A549 (cell line): ENCODE data around the gene PCDH15. TPM values are rescaled to one million over a fixed set of nuclear protein-coding genes. Genes with fewer than 3 reads are reported as not detected.

ENCODE experiments used
- ATAC-seq, 2 experiments: fragments of 200-7000 bp in 1 of 2; fragments of >200 bp in 1 of 2; cut with Nextera tagmentation in 1 of 2; cut with Tn5 transposase in 1 of 2; 3 replicates each; pipeline versions ENCODE4 v1.8.0 to v1.9.1; 2018 to 2020; ENCODE audit warnings: mild to moderate bottlenecking in 1 of 2, moderate library complexity in 1 of 2
- CTCF ChIA-PET: fragments of 300-600 bp; sonication (Branson Sonifier 250); formaldehyde crosslinking; extraction: SDS; loops from one replicate; lab custom pipeline; 2021; ENCODE audit warnings: antibody characterized with exemption, inconsistent platforms; lab: Yijun Ruan, JAX
- POLR2A ChIA-PET: fragments of 350-600 bp; formaldehyde crosslinking; extraction: SDS; loops from one replicate; lab custom pipeline; 2021; ENCODE audit warnings: antibody characterized with exemption, inconsistent platforms; lab: Yijun Ruan, JAX
- DNase-seq, 2 experiments: peaks; one replicate each; pipeline versions ENCODE4 v3.0.0 to v3.0.0-alpha.2; 2011 to 2016; ENCODE audit warnings: low read depth in 1 of 2, low spot score in 1 of 2
- FAIRE-seq: peaks from 2 replicates; lab custom pipeline; 2011; peaks lifted over from hg19 to GRCh38; lab: Jason Lieb, UNC
- H3K27ac ChIP-seq, 2 experiments: fragments of >200 bp; sonication (Bioruptor Twin); formaldehyde crosslinking; 3 replicates each; pipeline ENCODE4 v1.5.1; 2016 to 2017
- H3K4me1 ChIP-seq: fragments of >200 bp; sonication (Bioruptor Twin); formaldehyde crosslinking; 3 replicates; pipeline ENCODE4 v1.6.1; 2016
- H3K4me2 ChIP-seq: fragments of >200 bp; sonication (Bioruptor Twin); formaldehyde crosslinking; 3 replicates; pipeline ENCODE4 v1.6.1; 2016
- H3K4me3 ChIP-seq: fragments of >200 bp; sonication (Bioruptor Twin); formaldehyde crosslinking; 3 replicates; pipeline ENCODE4 v1.5.1; 2016
- H3K9me3 ChIP-seq: fragments of >200 bp; sonication (Bioruptor Twin); formaldehyde crosslinking; 3 replicates; pipeline ENCODE4 v1.6.1; 2016
- BHLHE40 ChIP-seq: IDR thresholded peaks from 2 replicates; pipeline ENCODE4 v1.6.1; 2012; ENCODE audit warnings: low read depth, low read length, inconsistent platforms
- CBX2 ChIP-seq: fragments of 200-600 bp; sonication (generic); IDR thresholded peaks from 2 replicates; pipeline ENCODE4 v1.6.1; 2016; ENCODE audit warnings: low read depth, mild to moderate bottlenecking, borderline replicate concordance
- CBX8 ChIP-seq: fragments of 200-600 bp; sonication (generic); IDR thresholded peaks from 2 replicates; pipeline ENCODE4 v1.6.1; 2016
- CEBPB ChIP-seq, 2 experiments: fragments of >200 bp in 1 of 2; sonication (Bioruptor Twin) in 1 of 2; formaldehyde crosslinking in 1 of 2; IDR thresholded peaks; 2 replicates each; pipeline ENCODE4 v1.6.1; 2012 to 2016
- CHD4 ChIP-seq: fragments of 200-600 bp; sonication (generic); IDR thresholded peaks from 2 replicates; pipeline ENCODE4 v1.6.1; 2016; ENCODE audit warnings: antibody characterized with exemption, mild to moderate bottlenecking, borderline replicate concordance
- E2F6 ChIP-seq: IDR thresholded peaks from 2 replicates; pipeline ENCODE4 v1.6.1; 2012; ENCODE audit warnings: low read depth, borderline replicate concordance
- EP300 ChIP-seq, 2 experiments: fragments of >200 bp; sonication (Bioruptor Twin); formaldehyde crosslinking; IDR thresholded peaks; 2 replicates in 1 of 2; 3 replicates in 1 of 2; pipeline ENCODE4 v1.6.1; 2016 to 2017
- FOSL2 ChIP-seq, 2 experiments: fragments of 450-650 bp in 1 of 2; fragments of >200 bp in 1 of 2; sonication (Bioruptor Twin) in 1 of 2; formaldehyde crosslinking; IDR thresholded peaks; 2 replicates each; pipeline versions ENCODE4 v1.5.0 to v1.6.1; 2016 to 2020; ENCODE audit warnings: mild to moderate bottlenecking in 1 of 2, moderate library complexity in 1 of 2
- FOXS1 ChIP-seq: fragments of 250-450 bp; sonication (Bioruptor Pico); IDR thresholded peaks from 2 replicates; pipeline ENCODE4 v1.5.0; 2020; ENCODE audit warnings: mild to moderate bottlenecking, moderate library complexity
- HDAC2 ChIP-seq: fragments of 200-600 bp; sonication (generic); IDR thresholded peaks from 2 replicates; pipeline ENCODE4 v1.6.1; 2016
- HMGXB4 ChIP-seq: fragments of 250-450 bp; sonication (Bioruptor Pico); IDR thresholded peaks from 2 replicates; pipeline ENCODE4 v1.5.0; 2021; ENCODE audit warnings: mild to moderate bottlenecking, moderate library complexity, borderline replicate concordance
- HOXA7 ChIP-seq: fragments of 250-450 bp; sonication (Bioruptor Pico); IDR thresholded peaks from 2 replicates; pipeline ENCODE4 v1.5.0; 2020; ENCODE audit warnings: mild to moderate bottlenecking, moderate library complexity
- HOXB5 ChIP-seq: fragments of 250-450 bp; sonication (Bioruptor Pico); IDR thresholded peaks from 2 replicates; pipeline ENCODE4 v1.5.0; 2020; ENCODE audit warnings: mild to moderate bottlenecking, moderate library complexity
- JUNB ChIP-seq: fragments of >200 bp; sonication (Bioruptor Twin); formaldehyde crosslinking; IDR thresholded peaks from 2 replicates; pipeline ENCODE4 v1.6.1; 2016
- KDM1A ChIP-seq: fragments of 200-600 bp; sonication (generic); IDR thresholded peaks from 2 replicates; pipeline ENCODE4 v1.6.1; 2016; ENCODE audit warnings: low read depth, mild to moderate bottlenecking
- KDM5A ChIP-seq: fragments of 200-600 bp; sonication (generic); IDR thresholded peaks from 2 replicates; pipeline ENCODE4 v1.6.1; 2016; ENCODE audit warnings: antibody characterized with exemption, mild to moderate bottlenecking
- MYC ChIP-seq: IDR thresholded peaks from 2 replicates; pipeline ENCODE4 v1.6.1; 2012; ENCODE audit warnings: mild to moderate bottlenecking, inconsistent platforms, low read length, improper control_type of control experiment, borderline replicate concordance
- NPAS2 ChIP-seq: fragments of 250-450 bp; sonication (Bioruptor Pico); IDR thresholded peaks from 2 replicates; pipeline ENCODE4 v1.8.0; 2022; ENCODE audit warnings: mild to moderate bottlenecking, moderate library complexity, borderline replicate concordance
- NR3C1 ChIP-seq: fragments of >200 bp; sonication (Bioruptor Twin); formaldehyde crosslinking; IDR thresholded peaks from 3 replicates; pipeline ENCODE4 v1.6.1; 2017
- POLR2AphosphoS2 ChIP-seq: conservative IDR thresholded peaks from 2 replicates; pipeline ENCODE4 v1.6.1; 2012; ENCODE audit warnings: low read length, improper control_type of control experiment, inconsistent platforms
- RFX5 ChIP-seq: fragments of 450-650 bp; IDR thresholded peaks from 2 replicates; pipeline ENCODE4 v1.7.1; 2014; ENCODE audit warnings: antibody characterized with exemption, mild to moderate bottlenecking, moderate library complexity
- RNF2 ChIP-seq: fragments of 200-600 bp; sonication (generic); IDR thresholded peaks from 2 replicates; pipeline ENCODE4 v1.6.1; 2016; ENCODE audit warnings: low read depth, mild to moderate bottlenecking, antibody characterized with exemption, moderate library complexity, borderline replicate concordance
- SMC3 ChIP-seq: fragments of >200 bp; sonication (Bioruptor Twin); formaldehyde crosslinking; IDR thresholded peaks from 3 replicates; pipeline ENCODE4 v1.6.1; 2018; ENCODE audit warnings: inconsistent platforms
- TFCP2L1 ChIP-seq: fragments of 250-450 bp; sonication (Bioruptor Pico); IDR thresholded peaks from 2 replicates; pipeline ENCODE4 v1.5.0; 2021; ENCODE audit warnings: mild to moderate bottlenecking
- TP53 ChIP-seq: fragments of 250-450 bp; sonication (Bioruptor Pico); IDR thresholded peaks from 2 replicates; pipeline ENCODE4 v1.5.0; 2021; ENCODE audit warnings: mild to moderate bottlenecking, moderate library complexity
- ZFP36 ChIP-seq: fragments of 450-650 bp; IDR thresholded peaks from 2 replicates; pipeline ENCODE4 v1.6.1; 2014; ENCODE audit warnings: borderline replicate concordance; ENCODE audit not compliant: partially characterized antibody
- ZNF302 ChIP-seq: fragments of 250-450 bp; sonication (Bioruptor Pico); IDR thresholded peaks from 2 replicates; pipeline ENCODE4 v1.9.0; 2021; ENCODE audit warnings: inconsistent platforms, mild to moderate bottlenecking, moderate library complexity
- ZSCAN20 ChIP-seq: fragments of 250-450 bp; sonication (Bioruptor Pico); IDR thresholded peaks from 2 replicates; pipeline ENCODE4 v1.8.0; 2022; ENCODE audit warnings: mild to moderate bottlenecking, moderate library complexity
- WGBS: methylation state at CpG from one replicate; pipeline ENCODE4 v1.1.6; 2017; ENCODE audit errors: missing lambda C conversion rate; 5-methylcytosine and 5-hydroxymethylcytosine counted together
- polyA plus RNA-seq, 4 experiments: library from polyadenylated mRNA; depleted of rRNA in 3 of 4; stranded (reverse); fragments of >200 nt; fragmentation: RNase III in 1 of 4; extraction: RNeasy Plus Mini Kit Qiagen cat#74134 plus additional on column Dnase treatment in 1 of 4; gene quantifications; 2 replicates in 3 of 4; 3 replicates in 1 of 4; pipeline ENCODE4 v1.2.3, GENCODE V29; 2011 to 2017
- TF ChIP-seq, protein P1 (sequence below): fragments of >200 bp; sonication (Bioruptor Twin); formaldehyde crosslinking; IDR thresholded peaks from 2 replicates; pipeline ENCODE4 v1.6.1; 2016
- TF ChIP-seq, protein P2 (sequence below): fragments of 150-350 bp; IDR thresholded peaks from 2 replicates; pipeline ENCODE4 v1.6.1; 2014; ENCODE audit warnings: low read depth, mild to moderate bottlenecking, low read length

The PCDH15 gene
- polyA plus RNA-seq, 2 of the 4 experiments (the other 2 are of a cell fraction): 0.03 TPM; not detected in 1

DNA sequence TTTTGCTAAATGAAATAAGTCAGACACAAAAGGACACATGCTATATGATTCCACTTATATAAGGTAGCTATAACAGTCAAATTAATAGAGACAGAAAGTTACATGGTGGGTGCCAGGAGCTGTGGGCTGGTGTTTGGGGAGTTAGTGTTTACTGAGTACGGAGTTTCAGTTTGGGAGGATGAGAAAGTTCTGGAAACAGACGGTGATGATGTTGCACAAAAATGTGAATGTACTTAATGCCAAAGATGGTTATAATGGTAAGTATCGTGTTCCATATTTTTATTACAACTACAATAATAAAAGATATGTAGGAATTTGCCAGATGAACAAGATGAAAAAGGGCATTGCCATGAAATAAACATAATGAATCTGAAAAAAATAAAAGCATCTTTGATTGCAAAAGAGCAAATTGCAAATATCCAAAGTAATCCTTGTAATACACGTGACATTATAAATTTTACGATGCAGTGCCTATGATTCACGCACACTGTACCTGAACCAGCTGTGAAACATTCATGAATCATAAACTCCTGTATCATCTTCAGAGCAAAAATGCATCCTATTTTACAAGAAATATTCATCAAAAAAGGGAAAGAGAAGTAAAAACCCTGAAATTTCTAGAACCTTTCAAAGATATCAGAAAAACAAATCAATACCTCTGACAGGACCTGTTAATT is 676.7 kb downstream of the PCDH15 start:
- DNase-seq (no peak), FAIRE-seq (no peak), ATAC-seq (no peak)
- no peaks in the 10 kb centered on the region for H3K4me1 ChIP-seq
- WGBS: 46% methylated on average over 6 of the region's 6 CpGs
- H3K4me2 ChIP-seq: no peak overlapping the region
- no peak for TF ChIP-seq EP300 (IDR thresholded peaks at IDR 0.05)
- no peak for TF ChIP-seq RFX5
- TF ChIP-seq ZNF302 (CRISPR knock-in tag): no peak
- TF ChIP-seq FOXS1 (CRISPR knock-in tag): no peak
- no peak for TF ChIP-seq ZFP36
- no peak for TF ChIP-seq HOXB5
- no peak for TF ChIP-seq MYC
- TF ChIP-seq E2F6: no peak
- TF ChIP-seq HOXA7 (CRISPR knock-in tag): no peak
- TF ChIP-seq HDAC2: no peak
- TF ChIP-seq KDM5A: no peak
- no peak for TF ChIP-seq FOSL2 (IDR thresholded peaks at IDR 0.05)
- TF ChIP-seq FOSL2 (CRISPR knock-in tag; IDR thresholded peaks at IDR 0.05): no peak
- TF ChIP-seq, protein P1, sequence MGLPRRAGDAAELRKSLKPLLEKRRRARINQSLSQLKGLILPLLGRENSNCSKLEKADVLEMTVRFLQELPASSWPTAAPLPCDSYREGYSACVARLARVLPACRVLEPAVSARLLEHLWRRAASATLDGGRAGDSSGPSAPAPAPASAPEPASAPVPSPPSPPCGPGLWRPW: no peak
- TF ChIP-seq SMC3: no peak
- TF ChIP-seq CEBPB (IDR thresholded peaks at IDR 0.05): no peak
- no peak for TF ChIP-seq BHLHE40
- TF ChIP-seq POLR2AphosphoS2: no peak
- no peak for TF ChIP-seq JUNB
- TF ChIP-seq, all 56 proteins: peak for 0
- CTCF ChIA-PET: no interaction called here
- Histone ChIP-seq H3K27ac (no peak overlapping the region), H3K9me3 (no peaks in the 10 kb centered on the region), H3K4me3 (no peak overlapping the region)
- POLR2A ChIA-PET: no interaction called here

GRCh38 chr10:54120806-54121205 is 680.2 kb downstream of the PCDH15 start:
- CTCF ChIA-PET: no interaction called here

DNA sequence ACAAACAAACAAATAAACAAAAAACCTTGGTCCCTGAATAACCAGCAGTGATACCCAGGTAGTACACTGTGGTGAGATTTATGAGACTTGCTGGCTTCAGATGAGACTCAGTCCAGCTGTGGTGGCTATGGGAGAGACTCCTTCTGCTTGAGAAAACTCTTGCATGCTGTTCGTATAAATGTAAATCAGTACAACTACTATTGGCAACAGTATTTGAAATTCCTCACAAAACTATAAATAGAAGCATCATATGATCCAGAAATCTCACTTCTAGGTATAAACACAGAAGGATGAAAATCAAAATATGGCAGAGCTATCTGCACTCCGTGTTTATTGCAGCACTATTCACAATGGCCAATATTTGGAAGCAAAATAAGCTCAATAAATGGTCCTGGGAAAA is 692.1 kb downstream of the PCDH15 start:
- DNase-seq (no peak), ATAC-seq (no peak), FAIRE-seq (no peak)
- no peaks in the 10 kb centered on the region for H3K4me1 ChIP-seq
- no peak overlapping the region for H3K4me2 ChIP-seq
- H3K27ac ChIP-seq: no peak overlapping the region
- CTCF ChIA-PET: no interaction called here
- 0% methylated on average over 2 of the region's 2 CpGs for whole genome bisulfite sequencing
- no peaks in the 10 kb centered on the region for H3K9me3 ChIP-seq
- POLR2A ChIA-PET: no interaction called here
- H3K4me3 ChIP-seq: no peak overlapping the region
- TF ChIP-seq CEBPB (IDR thresholded peaks at IDR 0.05) (no peak), NPAS2 (CRISPR knock-in tag) (no peak), CHD4 (no peak), POLR2AphosphoS2 (no peak), NR3C1 (no peak), MYC (no peak), KDM1A (no peak), HMGXB4 (no peak), ZNF302 (CRISPR knock-in tag) (no peak), CBX8 (no peak), FOSL2 (IDR thresholded peaks at IDR 0.05) (no peak), FOSL2 (CRISPR knock-in tag; IDR thresholded peaks at IDR 0.05) (no peak), E2F6 (no peak)

More at GRCh38 chr10:54120806-54121205, 680.2 kb downstream of the PCDH15 start:
- no peak for DNase-seq
- H3K4me2 ChIP-seq: no peak overlapping the region
- TF ChIP-seq ZSCAN20 (no peak), RFX5 (no peak), TFCP2L1 (no peak), POLR2AphosphoS2 (no peak), ZNF302 (CRISPR knock-in tag) (no peak), RNF2 (no peak), CBX2 (no peak), TP53 (CRISPR knock-in tag) (no peak)
- TF ChIP-seq, protein P2, sequence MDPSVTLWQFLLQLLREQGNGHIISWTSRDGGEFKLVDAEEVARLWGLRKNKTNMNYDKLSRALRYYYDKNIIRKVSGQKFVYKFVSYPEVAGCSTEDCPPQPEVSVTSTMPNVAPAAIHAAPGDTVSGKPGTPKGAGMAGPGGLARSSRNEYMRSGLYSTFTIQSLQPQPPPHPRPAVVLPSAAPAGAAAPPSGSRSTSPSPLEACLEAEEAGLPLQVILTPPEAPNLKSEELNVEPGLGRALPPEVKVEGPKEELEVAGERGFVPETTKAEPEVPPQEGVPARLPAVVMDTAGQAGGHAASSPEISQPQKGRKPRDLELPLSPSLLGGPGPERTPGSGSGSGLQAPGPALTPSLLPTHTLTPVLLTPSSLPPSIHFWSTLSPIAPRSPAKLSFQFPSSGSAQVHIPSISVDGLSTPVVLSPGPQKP: no peak
- POLR2A ChIA-PET: no interaction called here
- H3K4me1 ChIP-seq: no peaks in the 10 kb centered on the region
- no peak overlapping the region for H3K4me3 ChIP-seq
- H3K9me3 ChIP-seq: no peaks in the 10 kb centered on the region
- H3K27ac ChIP-seq: no peak overlapping the region
- ATAC-seq: no peak
- 0% methylated on average over 1 of the region's 1 CpG for WGBS
- no peak for FAIRE-seq
